ENCODE data around the gene SHFL.

The SHFL gene

DNA sequence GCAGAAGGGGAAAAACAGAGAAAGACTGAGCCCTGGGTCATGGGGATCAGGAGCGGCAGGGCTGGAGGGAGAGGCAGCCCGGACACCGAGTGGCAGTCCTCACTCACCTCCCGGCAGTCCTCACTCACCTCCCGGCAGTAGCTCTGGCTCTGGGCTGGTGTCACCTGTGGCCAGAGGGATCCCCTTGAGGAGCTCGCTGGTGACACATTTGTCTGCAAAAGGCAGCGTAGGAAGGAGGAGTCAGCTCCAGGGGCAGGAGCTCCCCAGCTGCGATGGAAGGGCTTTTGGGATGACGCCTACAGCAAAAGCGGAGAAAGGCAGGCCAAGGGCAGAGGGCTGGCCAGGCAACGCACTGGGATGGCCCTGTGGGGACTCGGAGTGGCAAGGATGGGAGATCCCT, 32.8 kb downstream of the SHFL start:
- peak overlapping the region; percentile 34 to 97 (median 86) for H3K27ac ChIP-seq

DNA sequence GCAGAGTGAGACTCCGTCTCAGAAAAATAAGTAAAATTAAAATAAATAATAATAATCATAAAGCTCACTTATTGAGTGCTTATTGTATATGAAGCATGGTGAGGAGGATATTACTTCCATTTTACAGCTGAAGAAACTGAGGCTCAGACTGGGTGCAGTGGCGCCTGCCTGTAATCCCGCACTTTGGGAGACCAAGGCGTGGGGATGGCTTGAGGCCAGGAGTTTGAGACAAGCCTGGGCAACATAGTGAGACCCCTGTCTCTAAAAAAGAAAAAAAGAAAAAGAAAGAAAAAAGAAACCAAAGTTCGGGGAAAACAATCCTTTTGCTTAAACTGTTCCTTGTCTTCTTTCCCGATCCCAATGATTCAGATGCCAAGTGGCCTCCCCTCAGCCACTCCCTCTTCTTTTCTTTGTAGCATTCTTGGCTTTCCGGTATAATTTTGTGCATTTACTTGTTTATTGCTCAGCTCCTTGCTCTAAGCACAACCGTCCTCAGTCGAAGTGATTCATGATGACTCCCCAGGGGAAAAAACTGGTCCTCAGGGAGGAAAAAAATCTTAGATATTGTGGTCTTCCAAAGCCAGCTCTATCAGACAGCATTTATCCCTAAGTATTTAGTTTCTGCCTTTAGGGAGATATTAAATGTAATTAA, 34.5 kb downstream of the SHFL start:
- H3K4me3 ChIP-seq: peak overlapping the region in 5 of 7 experiments; percentile 0 to 86 (median 8)
- H3K27ac ChIP-seq: peak overlapping the region in 18 of 21 experiments; percentile 10 to 96 (median 82)

More for the DNA sequence above, 32.8 kb downstream of the SHFL start:
- peak overlapping the region; percentile 58 to 86 (median 75) for H3K4me3 ChIP-seq

DNA sequence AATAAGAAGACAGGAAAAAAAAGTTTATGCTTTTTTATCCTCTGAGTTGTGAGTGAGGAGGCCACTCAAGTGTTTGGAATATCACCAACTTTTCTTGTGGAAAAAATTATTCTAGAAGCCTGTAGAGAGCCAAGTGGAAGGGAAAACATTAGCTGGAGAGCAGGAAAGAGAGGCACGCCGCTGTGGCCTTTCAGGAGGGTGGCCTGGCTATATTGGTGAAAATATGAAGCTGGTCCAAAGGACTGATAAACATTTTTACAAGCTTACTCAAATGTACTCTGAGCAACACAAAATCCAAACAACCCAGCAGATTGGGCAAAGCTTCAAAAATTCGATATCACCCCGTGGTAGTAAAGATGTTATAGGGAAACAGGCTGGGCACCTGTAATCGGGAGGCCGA, 35.9 kb downstream of the SHFL start:
- H3K27ac ChIP-seq: peak overlapping the region in 5 of 21 experiments; percentile 16 to 92 (median 35)
- no peak overlapping the region for H3K4me3 ChIP-seq

DNA sequence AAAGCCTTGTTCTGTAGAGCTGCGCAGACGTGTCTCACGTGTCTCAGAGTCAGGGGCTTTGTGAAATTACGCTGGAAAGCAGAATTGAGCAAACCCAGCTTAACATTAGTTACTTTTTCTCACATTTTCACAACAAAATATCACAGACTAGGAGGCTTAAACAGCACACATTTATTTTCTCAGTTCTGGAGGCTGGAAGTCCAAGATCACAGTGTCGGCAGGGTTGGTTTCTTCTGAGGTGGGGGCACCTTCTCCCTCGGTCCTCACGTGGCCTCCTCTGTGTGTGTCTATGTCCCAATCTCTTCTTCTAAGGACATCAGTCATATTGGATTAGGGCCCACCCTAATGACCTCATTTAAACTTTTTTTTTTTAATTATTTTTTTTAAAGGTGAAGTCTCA, 38.3 kb downstream of the SHFL start:
- H3K27ac ChIP-seq: no peak overlapping the region
- no peak overlapping the region for H3K4me3 ChIP-seq

DNA sequence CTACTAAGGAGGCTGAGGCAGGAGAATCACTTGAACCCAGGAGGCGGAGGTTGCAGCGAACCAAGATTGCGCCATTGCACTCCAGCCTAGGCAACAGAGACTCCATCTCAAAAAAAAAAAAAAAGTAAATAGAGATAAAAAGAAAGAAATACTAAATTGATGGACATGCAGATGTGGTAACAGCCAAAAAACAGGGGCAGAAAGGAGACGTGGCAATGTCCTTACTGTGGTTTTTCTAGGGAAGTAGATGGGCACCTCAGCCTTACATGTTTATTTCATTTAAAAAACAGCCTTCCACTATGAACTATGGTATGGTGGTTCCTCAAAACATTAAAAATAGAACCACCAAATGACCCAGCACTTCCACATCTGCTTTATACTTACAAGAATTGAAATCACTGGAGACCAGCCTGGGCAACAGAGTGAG, 40.1 kb downstream of the SHFL start:
- Histone ChIP-seq H3K4me3 (no peak overlapping the region), H3K27ac (peak overlapping the region in 5 of 21 experiments; percentile 36 to 70 (median 62))

DNA sequence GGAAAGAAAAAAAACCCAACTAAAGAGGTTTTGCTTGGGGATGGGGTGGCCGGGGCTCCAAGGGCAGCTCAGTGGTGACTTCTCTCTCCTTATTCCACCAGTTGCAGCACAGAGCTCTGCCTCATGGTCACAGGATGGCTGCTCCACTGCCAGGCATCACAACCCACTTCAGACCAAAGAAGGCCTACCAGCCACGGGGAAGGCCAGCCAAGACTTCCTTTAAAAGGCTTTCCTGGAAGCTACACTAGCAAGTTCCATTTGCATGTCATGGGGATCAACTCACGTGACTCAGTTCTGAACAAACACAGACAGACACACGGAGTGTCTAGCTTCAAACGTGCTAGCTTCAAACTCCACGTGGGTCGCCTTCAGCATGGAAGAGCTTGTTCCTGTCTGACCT, 46.8 kb downstream of the SHFL start:
- no peak overlapping the region for H3K4me3 ChIP-seq
- H3K27ac ChIP-seq: no peak overlapping the region

DNA sequence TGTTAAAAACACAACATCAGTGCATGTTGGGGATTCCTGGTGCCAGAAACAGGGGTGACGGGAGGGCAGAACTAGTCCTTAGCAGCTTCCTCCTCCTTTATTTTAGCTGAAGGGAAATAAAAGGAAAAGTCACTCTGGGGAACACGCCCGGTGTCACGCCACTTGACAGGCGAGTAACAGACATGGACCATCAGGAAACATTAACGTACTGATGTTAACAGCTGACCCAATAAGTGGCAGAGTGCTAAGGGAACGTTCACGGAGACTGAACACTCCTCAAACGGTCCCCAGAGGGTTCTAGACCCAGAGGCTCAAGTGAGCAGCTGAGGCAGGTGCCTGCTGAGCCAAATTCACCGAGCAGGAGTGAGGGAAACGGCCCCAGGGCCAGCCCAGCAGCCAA, 47.5 kb downstream of the SHFL start:
- Histone ChIP-seq H3K4me3 (no peak overlapping the region), H3K27ac (no peak overlapping the region)

DNA sequence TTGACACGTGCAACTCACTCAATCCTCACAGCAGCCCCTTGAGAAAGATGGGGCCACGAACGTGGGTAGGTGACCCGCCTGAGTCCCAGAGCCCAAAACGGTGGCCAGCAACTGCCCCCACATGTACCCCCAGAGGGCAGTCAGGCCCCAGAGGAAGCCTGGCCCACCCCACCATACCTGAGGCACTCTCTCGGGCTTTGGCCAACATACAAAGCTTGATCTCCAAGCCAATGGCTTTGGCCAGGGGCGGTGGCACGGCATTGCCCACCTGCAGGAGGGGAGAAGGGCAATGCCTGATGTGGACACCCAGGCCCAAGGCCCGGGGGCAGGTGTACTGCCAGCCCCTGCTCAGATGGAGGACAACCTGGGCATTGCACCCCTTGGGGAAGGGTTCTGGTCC, 47.9 kb downstream of the SHFL start:
- no peak overlapping the region for H3K27ac ChIP-seq
- H3K4me3 ChIP-seq: no peak overlapping the region

DNA sequence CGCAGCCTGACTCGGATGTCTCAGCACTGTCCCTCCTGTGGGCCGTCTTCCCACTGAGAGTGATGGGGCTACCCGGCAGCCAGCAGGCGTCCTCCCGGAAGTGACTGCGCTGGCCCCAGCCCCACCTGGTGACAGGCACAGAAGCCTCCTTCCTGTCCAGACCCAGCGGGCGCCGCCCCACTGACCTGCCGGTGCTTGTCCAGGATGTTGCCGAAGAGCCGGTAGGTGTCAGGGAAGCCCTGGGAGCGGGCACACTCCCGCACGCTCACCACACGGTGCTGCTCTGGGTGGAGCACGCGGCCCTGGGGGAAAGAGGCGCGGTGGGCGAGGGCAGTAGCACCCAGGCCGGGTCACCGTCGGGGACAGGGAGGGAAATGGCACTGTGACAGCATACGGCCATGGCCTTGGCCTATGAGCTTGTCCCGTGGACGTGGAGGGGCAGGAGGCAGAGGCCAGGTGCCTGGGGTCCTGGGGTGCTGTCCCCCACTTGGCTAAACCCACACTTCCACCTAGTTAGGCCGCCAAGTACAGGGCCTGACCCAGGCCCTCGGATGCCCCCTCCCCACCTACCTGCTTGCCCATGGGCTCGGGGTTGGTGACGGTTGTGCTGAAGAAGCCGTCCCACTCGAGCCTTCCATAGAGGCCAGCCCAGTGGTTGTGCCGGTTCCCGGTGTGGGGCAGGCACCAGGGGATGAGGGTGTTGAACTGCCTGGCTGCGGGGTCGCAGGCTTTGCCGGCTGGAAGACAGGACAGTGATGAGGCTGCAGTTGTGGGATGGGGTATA, 49.6 kb downstream of the SHFL start:
- Histone ChIP-seq H3K27ac (no peak overlapping the region), H3K4me3 (no peak overlapping the region)

DNA sequence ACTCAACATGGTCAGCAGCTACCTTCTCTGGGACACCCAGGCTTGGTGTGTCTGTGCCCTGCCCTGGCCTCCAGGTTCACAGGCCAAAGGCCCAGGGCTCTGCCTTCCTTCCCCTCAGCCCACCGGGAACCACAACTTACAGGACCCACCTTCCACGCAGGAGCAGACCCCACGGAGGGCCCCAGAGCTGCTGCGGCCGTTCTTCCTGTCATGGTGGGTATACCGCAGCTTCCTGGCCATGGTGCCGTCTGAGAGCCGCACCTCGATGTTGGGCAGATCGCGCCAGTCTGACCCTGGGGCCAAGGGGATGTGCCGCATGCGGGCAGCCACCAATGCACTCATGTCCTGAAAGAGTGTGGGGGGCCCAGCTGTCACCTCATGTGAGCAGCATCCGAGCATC, 50.8 kb downstream of the SHFL start:
- no peak overlapping the region for H3K27ac ChIP-seq

DNA sequence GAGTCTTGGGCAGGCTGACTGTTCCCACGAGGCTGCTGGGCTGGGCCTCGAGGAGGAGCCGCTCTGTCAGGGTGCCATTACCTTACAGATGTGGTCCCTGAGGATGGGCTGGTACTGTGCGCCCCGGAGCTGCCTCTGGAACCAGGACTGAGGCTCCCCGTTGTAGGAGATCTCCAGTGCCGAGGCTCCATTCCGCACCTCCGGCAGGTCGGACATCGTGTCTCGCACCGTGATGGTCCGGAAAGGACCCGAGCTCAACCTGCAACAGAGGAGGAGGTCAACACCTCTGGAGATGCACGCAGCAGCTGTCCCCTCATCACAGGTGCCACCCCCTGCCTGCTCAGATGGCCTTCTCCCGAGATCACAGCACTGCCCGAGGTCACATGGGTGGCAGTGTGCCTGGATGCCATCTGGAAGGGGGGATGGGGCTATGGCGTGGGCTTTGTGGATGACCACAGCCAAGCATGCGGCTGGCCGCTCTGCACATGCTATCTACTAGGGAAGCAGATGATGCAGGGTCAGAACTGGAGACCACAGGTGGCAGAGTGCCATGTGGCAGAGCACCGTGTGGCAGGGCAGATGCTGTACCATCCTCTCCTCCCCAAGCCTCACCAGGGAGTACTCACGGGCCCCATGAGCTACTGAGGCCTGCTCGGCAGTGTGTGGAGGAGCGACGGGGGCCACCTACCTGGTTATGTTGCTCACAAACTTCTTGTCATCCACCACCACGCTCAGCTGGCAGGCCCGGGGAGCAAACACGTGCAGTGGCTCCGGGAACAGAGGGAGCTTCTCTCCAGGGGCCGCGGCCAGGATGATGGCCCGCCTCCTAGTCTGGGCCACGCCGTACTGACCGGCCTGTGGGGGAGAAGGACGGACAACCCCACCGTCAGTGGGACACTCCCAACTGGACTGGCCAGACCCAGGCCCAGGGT, 51.9 kb downstream of the SHFL start:
- Histone ChIP-seq H3K4me3 (no peak overlapping the region), H3K27ac (no peak overlapping the region)

More for the DNA sequence above, 50.8 kb downstream of the SHFL start:
- H3K4me3 ChIP-seq: no peak overlapping the region

DNA sequence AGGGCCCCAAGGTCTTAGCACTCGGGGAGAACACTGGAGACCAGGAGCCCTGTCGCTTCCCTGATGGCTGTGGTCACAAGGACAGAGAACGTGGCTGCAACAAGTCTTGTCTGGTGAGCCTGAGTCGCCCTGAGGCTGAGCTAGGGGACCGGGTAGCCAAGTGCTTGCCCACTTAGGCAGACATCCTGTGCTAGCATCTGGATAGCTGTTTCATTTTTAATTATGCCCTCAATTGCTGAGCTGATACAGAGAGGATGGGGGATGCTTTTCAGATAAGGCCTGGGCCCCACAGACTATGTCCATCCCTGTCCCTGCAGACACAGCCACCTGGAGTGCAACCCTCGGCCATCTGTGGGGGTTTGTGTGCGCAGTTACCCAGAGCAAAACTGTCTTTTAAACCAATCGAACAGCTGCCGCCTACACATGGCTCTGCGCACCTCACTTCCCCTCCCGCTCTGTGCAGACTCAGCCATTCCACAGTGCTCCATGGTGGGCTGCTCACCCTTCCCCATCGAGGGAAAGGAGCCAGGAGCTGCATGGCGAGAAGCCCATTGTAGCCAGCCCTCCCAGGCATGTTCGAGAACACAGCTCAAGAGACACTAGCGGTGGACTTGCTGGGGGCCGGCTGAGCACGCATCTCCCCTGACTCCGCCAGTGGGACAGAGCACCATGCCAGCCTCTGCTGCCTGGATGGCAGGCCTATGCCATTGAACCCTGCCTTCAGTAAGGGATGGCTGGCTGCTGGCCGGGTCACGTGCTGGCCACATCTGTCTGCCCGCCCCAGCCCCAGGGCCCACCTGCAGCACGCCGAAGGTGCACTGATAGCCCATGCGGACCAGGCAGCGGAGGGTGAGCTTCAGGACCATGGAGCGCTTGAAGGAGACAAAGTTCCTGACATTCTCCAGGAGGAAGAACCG, 53.0 kb downstream of the SHFL start:
- H3K4me3 ChIP-seq: no peak overlapping the region
- peak overlapping the region in 1 of 21 experiments; percentile 10 for H3K27ac ChIP-seq

DNA sequence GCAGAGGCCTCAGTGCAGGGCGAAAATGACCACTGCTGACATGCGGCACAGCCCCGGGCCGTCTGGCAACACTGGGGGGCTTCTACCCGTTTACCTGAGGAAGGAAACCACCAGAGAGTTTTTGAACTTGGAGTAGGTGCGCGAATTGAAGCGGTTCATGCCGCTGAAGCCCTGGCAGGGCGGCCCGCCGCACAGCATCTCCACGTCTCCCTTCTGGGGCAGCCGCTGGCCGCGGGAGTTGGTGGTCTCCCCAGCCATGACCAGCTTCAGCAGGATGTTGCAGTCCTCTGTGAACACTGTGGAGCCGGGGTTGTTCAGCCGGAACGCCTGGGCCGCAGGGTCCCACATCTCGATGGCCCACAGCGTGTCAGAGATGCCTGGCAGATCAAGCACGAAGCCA, 53.8 kb downstream of the SHFL start:
- no peak overlapping the region for H3K4me3 ChIP-seq

DNA sequence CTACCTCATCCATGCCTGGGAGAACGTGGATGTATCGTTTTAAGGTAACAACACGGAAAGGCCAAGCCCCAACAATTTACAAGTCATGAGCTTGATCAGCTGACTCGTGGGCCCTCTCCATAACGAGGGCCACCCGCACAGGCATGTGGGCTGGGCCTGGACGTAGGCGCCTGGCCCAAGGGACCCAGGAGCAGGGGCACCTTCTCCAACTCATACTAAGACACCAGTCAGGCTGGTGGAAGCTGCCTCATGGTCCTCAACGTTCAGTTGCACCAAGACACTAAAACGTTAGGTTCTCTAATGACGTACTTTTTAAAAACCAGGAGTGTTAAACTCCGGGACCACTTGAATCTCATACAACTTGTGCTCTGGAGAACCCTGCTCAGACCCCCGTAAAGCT, 55.4 kb downstream of the SHFL start:
- peak overlapping the region in 5 of 21 experiments; percentile 79 to 92 (median 90) for H3K27ac ChIP-seq
- H3K4me3 ChIP-seq: no peak overlapping the region

More for the DNA sequence above, 53.8 kb downstream of the SHFL start:
- no peak overlapping the region for H3K27ac ChIP-seq

DNA sequence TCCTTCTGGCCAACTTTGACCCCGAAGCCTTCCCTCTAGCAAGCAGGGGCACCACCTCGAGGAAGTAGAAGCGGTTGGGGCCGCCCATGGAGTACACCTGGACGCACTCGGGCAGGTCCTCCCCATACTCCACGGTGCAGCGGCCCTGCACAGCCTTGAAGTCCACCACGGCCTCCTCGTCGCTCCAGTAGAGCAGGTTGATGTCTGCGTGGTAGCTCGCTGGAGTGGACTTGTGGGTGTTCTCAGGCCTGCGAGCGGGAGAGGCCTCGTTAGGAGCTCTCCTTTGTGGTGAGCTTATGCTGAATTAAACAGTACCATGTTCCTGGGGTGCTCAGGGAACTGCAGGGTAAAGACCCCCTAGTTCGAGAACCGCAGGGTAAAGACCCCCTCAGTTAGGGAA, 55.9 kb downstream of the SHFL start:
- H3K4me3 ChIP-seq: no peak overlapping the region

More for the DNA sequence above, 55.9 kb downstream of the SHFL start:
- H3K27ac ChIP-seq: peak overlapping the region in 15 of 21 experiments; percentile 8 to 92 (median 65)

Data from skin epidermis (tissue), 12 donors.